Osteoblast (primary cell): Measurements from ENCODE around the gene SCUBE1. TPM values are rescaled to one million over a fixed set of nuclear protein-coding genes. Genes with fewer than 3 reads are reported as not detected.

Experiments
- DNase-seq: peaks from one replicate; pipeline ENCODE4 v3.0.0; 2011; ENCODE audit warnings: low spot score, mixed read lengths; ENCODE audit not compliant: insufficient read length; ENCODE audit errors: missing footprints
- H2AFZ ChIP-seq: 2 replicates; pipeline ENCODE4 v1.6.0; 2011; ENCODE audit warnings: mild to moderate bottlenecking, low read length
- H3K27ac ChIP-seq: 2 replicates; pipeline ENCODE4 v1.5.1; 2011; ENCODE audit warnings: mild to moderate bottlenecking, low read depth, low read length, moderate library complexity
- H3K27me3 ChIP-seq: 2 replicates; pipeline ENCODE4 v1.6.0; 2012; ENCODE audit warnings: mild to moderate bottlenecking, control low read depth, inconsistent platforms, low read length, moderate library complexity; ENCODE audit not compliant: insufficient read depth
- H3K36me3 ChIP-seq: 2 replicates; pipeline ENCODE4 v1.5.1; 2011; ENCODE audit warnings: mild to moderate bottlenecking, low read length, control low read depth, moderate library complexity; ENCODE audit not compliant: insufficient read depth
- H3K4me1 ChIP-seq: 2 replicates; pipeline ENCODE4 v1.5.1; 2011; ENCODE audit warnings: mild to moderate bottlenecking, low read length, control low read depth, moderate library complexity; ENCODE audit not compliant: insufficient read depth
- H3K4me2 ChIP-seq: 2 replicates; pipeline ENCODE4 v1.6.0; 2011; ENCODE audit warnings: mild to moderate bottlenecking, low read length; ENCODE audit not compliant: insufficient read depth
- H3K4me3 ChIP-seq: fragments of 200-600 bp; sonication (generic); 3 replicates; pipeline ENCODE4 v1.5.1; 2012; ENCODE audit warnings: mild to moderate bottlenecking, low read length, inconsistent platforms; ENCODE audit not compliant: insufficient read depth
- H3K79me2 ChIP-seq: 2 replicates; pipeline ENCODE4 v1.6.0; 2012; ENCODE audit warnings: mild to moderate bottlenecking, low read length, control low read depth, inconsistent platforms; ENCODE audit not compliant: insufficient read depth
- H3K9me3 ChIP-seq: 2 replicates; pipeline ENCODE4 v1.5.1; 2011; ENCODE audit warnings: low read depth, low read length, control low read depth
- H4K20me1 ChIP-seq: 2 replicates; pipeline ENCODE4 v1.6.0; 2012; ENCODE audit warnings: mild to moderate bottlenecking, low read length, control low read depth; ENCODE audit not compliant: insufficient read depth
- total RNA-seq: library from RNA; depleted of rRNA; stranded (reverse); fragments of >200 nt; gene quantifications from 2 replicates; pipeline ENCODE4 v1.2.3, GENCODE V29; 2012
- TF ChIP-seq, protein P1 (sequence below): IDR thresholded peaks from 2 replicates; pipeline ENCODE4 v1.5.1; 2011; ENCODE audit warnings: mild to moderate bottlenecking, low read depth, low read length, moderate library complexity; ENCODE audit errors: extremely low read depth

SCUBE1 gene
- total RNA-seq, 1 donor: 2.2 TPM

- H3K4me2 ChIP-seq: no peak overlapping the region
- no peaks in the 10 kb centered on the region for H3K36me3 ChIP-seq
- no peak overlapping the region for H3K4me3 ChIP-seq
- no peaks in the 10 kb centered on the region for H4K20me1 ChIP-seq
- no peaks in the 10 kb centered on the region for H3K79me2 ChIP-seq
- H3K4me1 ChIP-seq: no peaks in the 10 kb centered on the region
- DNase-seq: no peak
- no peaks in the 10 kb centered on the region for H3K9me3 ChIP-seq
- no peak overlapping the region for H2AFZ ChIP-seq
- TF ChIP-seq, protein P1, sequence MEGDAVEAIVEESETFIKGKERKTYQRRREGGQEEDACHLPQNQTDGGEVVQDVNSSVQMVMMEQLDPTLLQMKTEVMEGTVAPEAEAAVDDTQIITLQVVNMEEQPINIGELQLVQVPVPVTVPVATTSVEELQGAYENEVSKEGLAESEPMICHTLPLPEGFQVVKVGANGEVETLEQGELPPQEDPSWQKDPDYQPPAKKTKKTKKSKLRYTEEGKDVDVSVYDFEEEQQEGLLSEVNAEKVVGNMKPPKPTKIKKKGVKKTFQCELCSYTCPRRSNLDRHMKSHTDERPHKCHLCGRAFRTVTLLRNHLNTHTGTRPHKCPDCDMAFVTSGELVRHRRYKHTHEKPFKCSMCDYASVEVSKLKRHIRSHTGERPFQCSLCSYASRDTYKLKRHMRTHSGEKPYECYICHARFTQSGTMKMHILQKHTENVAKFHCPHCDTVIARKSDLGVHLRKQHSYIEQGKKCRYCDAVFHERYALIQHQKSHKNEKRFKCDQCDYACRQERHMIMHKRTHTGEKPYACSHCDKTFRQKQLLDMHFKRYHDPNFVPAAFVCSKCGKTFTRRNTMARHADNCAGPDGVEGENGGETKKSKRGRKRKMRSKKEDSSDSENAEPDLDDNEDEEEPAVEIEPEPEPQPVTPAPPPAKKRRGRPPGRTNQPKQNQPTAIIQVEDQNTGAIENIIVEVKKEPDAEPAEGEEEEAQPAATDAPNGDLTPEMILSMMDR: no peak
- H3K27ac ChIP-seq: no peak overlapping the region
- peaks cover 26% of the 10 kb centered on the region for H3K27me3 ChIP-seq
These were observed 12.7 kb downstream of the SCUBE1 start for GRCh38 chr22:43330178-43331068.

DNA sequence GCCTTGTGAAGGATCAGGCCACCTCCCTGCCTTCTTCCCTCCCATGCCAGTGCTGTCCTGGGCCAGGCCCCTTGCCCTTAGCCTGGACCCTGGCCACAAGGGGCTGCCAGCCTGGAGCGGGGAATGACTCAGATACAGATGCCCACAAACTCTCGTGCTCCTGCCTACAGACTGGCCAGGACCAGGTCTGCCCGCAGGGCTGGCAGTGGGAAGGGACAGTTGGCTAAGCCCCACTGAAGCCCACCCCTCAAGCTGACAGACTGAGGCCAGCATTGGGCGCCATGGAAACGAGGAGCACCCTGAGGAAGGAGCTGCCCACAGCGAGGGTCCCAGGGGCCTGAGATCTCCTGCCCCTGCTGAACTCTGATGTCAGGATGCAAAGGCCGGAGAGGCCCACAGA, 14.1 kb downstream of the SCUBE1 start:
- Histone ChIP-seq H4K20me1 (no peaks in the 10 kb centered on the region), H2AFZ (no peak overlapping the region), H3K9me3 (no peaks in the 10 kb centered on the region), H3K27me3 (peaks cover 26% of the 10 kb centered on the region), H3K36me3 (no peaks in the 10 kb centered on the region), H3K4me2 (no peak overlapping the region), H3K4me3 (no peak overlapping the region), H3K27ac (no peak overlapping the region), H3K79me2 (no peaks in the 10 kb centered on the region), H3K4me1 (no peaks in the 10 kb centered on the region)
- TF ChIP-seq, protein P1: no peak
- no peak for DNase-seq

GRCh38 chr22:43327157-43327438, 16.1 kb downstream of the SCUBE1 start:
- H3K9me3 ChIP-seq: no peaks in the 10 kb centered on the region
- no peak overlapping the region for H3K27ac ChIP-seq
- H3K79me2 ChIP-seq: no peaks in the 10 kb centered on the region
- DNase-seq: no peak
- H2AFZ ChIP-seq: no peak overlapping the region
- no peaks in the 10 kb centered on the region for H3K36me3 ChIP-seq
- H3K4me2 ChIP-seq: no peak overlapping the region
- no peaks in the 10 kb centered on the region for H3K4me1 ChIP-seq
- no peak overlapping the region for H3K4me3 ChIP-seq
- H3K27me3 ChIP-seq: peaks cover 24% of the 10 kb centered on the region
- TF ChIP-seq, protein P1: no peak
- H4K20me1 ChIP-seq: no peaks in the 10 kb centered on the region

DNA sequence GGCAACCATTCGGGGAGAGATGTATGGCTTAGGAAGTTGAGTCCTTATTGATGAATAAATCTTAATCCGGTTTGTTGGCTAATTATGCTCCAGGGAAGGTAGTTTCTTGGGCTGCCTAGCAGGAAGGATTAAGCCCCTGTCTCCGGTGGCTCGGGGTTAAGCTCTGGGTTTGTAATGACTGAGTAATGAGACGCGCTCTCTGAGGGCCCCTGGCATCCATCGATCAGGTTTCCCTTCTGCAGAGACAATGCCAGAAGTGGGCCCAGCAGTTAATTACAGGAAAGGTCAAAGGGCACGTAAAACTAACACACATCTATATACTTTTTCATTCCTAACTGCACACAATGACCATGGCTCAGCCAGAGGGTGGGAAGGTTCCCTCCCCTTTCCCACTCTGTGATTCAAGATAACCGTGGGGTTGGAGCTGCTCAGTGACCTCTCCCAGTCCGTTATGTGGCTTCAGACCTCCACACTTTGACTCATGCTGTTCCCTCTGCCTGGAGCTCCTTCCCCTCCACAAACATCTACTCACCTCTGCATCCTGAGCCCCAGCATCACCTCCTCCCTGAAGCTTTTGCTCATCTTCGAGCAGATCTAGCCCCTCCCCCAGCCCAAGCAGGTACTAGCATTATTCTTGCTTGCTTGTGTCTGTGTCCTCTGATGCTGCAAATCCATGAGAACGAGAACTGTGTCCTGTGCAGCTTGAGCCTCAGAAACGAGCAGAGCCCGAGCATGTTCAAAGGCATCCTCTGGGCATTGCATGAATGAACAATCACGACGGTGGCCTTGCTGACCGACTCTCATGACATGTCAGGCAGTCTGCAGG, 16.6 kb downstream of the SCUBE1 start:
- Histone ChIP-seq H3K4me3 (no peak overlapping the region), H3K36me3 (no peaks in the 10 kb centered on the region), H3K4me2 (no peak overlapping the region), H2AFZ (no peak overlapping the region), H4K20me1 (no peaks in the 10 kb centered on the region), H3K9me3 (no peaks in the 10 kb centered on the region), H3K4me1 (no peaks in the 10 kb centered on the region), H3K79me2 (no peaks in the 10 kb centered on the region), H3K27me3 (peaks cover 24% of the 10 kb centered on the region), H3K27ac (no peak overlapping the region)
- no peak for DNase-seq
- TF ChIP-seq, protein P1: no peak
